Kidney epithelial cell (primary cell): ENCODE measurements around the gene LAMC1. TPM values are rescaled to one million over a fixed set of nuclear protein-coding genes. Genes with fewer than 3 reads are reported as not detected.

ENCODE experiments used
- DNase-seq: peaks from one replicate; pipeline ENCODE4 v3.0.0-alpha.2; 2010; ENCODE audit warnings: low read depth
- H3K27me3 ChIP-seq: 2 replicates; pipeline ENCODE4 v1.6.0; 2011; ENCODE audit warnings: low read length; ENCODE audit not compliant: control insufficient read depth, insufficient read depth
- H3K36me3 ChIP-seq: 2 replicates; pipeline ENCODE4 v1.5.1; 2011; ENCODE audit warnings: low read length; ENCODE audit not compliant: control insufficient read depth, insufficient read depth
- H3K4me3 ChIP-seq: 2 replicates; pipeline ENCODE4 v1.5.1; 2011; ENCODE audit warnings: low read depth, mild to moderate bottlenecking, control low read depth, low read length
- total RNA-seq: library from RNA; depleted of rRNA; stranded (reverse); fragments of >200 nt; gene quantifications from 2 replicates; pipeline ENCODE4 v1.2.3, GENCODE V29; 2015
- TF ChIP-seq, protein P1 (sequence below): IDR thresholded peaks from 2 replicates; pipeline ENCODE4 v1.5.1; 2011; ENCODE audit warnings: mild to moderate bottlenecking, moderate library complexity, low read length, control low read depth, inconsistent platforms; ENCODE audit not compliant: insufficient read depth, poor library complexity, severe bottlenecking

The LAMC1 gene
- total RNA-seq, 1 donor from 2014 or later: 172 TPM

DNA sequence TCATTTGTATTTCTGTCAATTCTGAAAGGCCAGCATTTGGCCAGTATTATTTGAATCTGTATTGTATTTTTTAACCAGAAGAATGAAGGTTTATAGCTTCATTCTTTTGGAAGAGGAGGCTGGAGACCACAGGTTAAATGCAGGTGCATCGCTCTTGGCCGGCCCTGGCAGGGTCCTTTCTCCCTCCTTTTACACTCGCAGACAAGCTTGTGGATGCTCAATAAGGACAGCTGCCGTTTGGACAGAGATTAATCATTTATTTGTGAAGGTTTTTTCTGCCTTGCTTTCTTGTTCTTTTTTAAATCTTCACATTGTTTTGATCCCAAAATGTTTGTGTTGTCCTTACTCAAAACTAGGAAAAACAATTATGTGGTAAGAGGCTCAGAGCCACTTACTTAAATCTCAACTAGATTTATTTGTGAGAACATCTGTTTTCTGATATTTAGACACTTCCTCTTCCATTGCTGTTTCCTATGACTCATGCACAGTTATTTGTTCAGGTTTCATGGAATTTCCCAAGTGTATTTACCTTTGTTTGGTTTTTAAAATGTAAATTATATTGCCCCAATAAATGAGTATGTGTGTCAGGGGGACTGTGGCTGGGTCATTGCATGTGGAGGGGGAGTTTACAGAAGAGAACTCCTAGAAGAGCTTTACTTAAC lies 116.2 kb downstream of the LAMC1 start:
- Histone ChIP-seq H3K36me3 (peaks cover 10% of the 10 kb centered on the region), H3K4me3 (no peak overlapping the region), H3K27me3 (no peaks in the 10 kb centered on the region)
- TF ChIP-seq, protein P1, sequence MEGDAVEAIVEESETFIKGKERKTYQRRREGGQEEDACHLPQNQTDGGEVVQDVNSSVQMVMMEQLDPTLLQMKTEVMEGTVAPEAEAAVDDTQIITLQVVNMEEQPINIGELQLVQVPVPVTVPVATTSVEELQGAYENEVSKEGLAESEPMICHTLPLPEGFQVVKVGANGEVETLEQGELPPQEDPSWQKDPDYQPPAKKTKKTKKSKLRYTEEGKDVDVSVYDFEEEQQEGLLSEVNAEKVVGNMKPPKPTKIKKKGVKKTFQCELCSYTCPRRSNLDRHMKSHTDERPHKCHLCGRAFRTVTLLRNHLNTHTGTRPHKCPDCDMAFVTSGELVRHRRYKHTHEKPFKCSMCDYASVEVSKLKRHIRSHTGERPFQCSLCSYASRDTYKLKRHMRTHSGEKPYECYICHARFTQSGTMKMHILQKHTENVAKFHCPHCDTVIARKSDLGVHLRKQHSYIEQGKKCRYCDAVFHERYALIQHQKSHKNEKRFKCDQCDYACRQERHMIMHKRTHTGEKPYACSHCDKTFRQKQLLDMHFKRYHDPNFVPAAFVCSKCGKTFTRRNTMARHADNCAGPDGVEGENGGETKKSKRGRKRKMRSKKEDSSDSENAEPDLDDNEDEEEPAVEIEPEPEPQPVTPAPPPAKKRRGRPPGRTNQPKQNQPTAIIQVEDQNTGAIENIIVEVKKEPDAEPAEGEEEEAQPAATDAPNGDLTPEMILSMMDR: no peak
- no peak for DNase-seq

DNA sequence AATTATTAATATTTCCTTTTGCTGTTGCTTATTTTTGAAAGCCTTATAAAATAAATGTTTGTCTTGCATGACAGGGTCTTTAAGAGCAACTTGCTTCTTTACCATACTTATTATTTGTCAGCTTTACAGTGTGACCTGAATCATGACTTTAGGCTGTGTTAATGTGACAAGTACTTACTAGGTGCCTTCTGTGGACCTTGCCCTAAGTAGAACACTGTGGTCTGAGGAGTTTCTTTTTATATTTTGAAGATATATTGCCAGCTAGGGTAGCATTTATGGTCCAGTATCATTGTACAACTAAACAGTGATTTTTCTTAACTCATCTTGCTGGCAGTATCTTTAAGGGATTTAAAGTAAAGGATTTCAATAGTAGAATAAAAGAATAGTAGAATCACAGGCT lies 117.4 kb downstream of the LAMC1 start:
- no peak overlapping the region for H3K4me3 ChIP-seq
- peaks cover 8% of the 10 kb centered on the region for H3K36me3 ChIP-seq
- no peak for DNase-seq
- TF ChIP-seq, protein P1: no peak
- no peaks in the 10 kb centered on the region for H3K27me3 ChIP-seq

DNA sequence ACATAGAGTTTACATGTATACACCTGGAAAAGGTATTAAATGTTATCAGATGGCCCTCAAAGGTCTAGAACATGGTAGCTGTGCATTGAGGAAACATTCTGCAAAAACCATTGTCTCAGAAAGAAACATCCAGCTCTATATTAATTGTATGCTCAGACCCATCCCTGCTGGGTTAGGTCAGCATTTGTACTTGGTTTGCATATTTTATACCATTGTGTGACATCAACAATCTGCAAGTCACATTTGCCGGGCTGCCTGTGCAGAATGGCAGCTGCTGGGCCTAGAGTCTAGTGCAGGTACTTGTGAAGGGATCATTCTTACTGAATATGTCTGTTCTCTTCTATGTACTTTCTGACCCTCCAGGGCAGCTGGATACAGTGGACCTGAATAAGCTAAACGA lies 119.0 kb downstream of the LAMC1 start:
- TF ChIP-seq, protein P1: no peak
- Histone ChIP-seq H3K27me3 (no peaks in the 10 kb centered on the region), H3K36me3 (peaks cover 6% of the 10 kb centered on the region), H3K4me3 (no peak overlapping the region)
- DNase-seq: no peak

DNA sequence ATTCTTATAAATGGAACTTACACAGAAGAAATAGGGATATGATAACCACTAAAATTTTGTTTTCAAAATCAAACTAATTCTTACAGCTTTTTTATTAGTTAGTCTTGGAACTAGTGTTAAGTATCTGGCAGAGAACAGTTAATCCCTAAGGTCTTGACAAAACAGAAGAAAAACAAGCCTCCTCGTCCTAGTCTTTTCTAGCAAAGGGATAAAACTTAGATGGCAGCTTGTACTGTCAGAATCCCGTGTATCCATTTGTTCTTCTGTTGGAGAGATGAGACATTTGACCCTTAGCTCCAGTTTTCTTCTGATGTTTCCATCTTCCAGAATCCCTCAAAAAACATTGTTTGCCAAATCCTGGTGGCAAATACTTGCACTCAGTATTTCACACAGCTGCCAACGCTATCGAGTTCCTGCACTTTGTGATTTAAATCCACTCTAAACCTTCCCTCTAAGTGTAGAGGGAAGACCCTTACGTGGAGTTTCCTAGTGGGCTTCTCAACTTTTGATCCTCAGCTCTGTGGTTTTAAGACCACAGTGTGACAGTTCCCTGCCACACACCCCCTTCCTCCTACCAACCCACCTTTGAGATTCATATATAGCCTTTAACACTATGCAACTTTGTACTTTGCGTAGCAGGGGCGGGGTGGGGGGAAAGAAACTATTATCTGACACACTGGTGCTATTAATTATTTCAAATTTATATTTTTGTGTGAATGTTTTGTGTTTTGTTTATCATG lies 120.5 kb downstream of the LAMC1 start:
- H3K36me3 ChIP-seq: peaks cover 6% of the 10 kb centered on the region
- TF ChIP-seq, protein P1: no peak
- H3K27me3 ChIP-seq: no peaks in the 10 kb centered on the region
- no peak for DNase-seq
- no peak overlapping the region for H3K4me3 ChIP-seq

DNA sequence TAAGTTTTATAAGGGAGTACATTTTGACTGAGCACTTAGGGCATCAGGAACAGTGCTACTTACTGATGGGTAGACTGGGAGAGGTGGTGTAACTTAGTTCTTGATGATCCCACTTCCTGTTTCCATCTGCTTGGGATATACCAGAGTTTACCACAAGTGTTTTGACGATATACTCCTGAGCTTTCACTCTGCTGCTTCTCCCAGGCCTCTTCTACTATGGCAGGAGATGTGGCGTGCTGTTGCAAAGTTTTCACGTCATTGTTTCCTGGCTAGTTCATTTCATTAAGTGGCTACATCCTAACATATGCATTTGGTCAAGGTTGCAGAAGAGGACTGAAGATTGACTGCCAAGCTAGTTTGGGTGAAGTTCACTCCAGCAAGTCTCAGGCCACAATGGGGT lies 121.5 kb downstream of the LAMC1 start:
- Histone ChIP-seq H3K36me3 (peaks cover 6% of the 10 kb centered on the region), H3K27me3 (no peaks in the 10 kb centered on the region), H3K4me3 (no peak overlapping the region)
- TF ChIP-seq, protein P1: no peak
- DNase-seq: no peak
